GM18870 (cell line): ENCODE data around the gene TLE4.
A peak's percentile ranks its signal among the peaks of the same experiment; 100 is the strongest.

Experiments used
- ATAC-seq: cut with Tn5 transposase; IDR thresholded peaks from one replicate; pipeline ENCODE4 v1.9.1; 2021; ENCODE audit warnings: moderate library complexity; ENCODE audit not compliant: unreplicated experiment

The TLE4 gene

DNA sequence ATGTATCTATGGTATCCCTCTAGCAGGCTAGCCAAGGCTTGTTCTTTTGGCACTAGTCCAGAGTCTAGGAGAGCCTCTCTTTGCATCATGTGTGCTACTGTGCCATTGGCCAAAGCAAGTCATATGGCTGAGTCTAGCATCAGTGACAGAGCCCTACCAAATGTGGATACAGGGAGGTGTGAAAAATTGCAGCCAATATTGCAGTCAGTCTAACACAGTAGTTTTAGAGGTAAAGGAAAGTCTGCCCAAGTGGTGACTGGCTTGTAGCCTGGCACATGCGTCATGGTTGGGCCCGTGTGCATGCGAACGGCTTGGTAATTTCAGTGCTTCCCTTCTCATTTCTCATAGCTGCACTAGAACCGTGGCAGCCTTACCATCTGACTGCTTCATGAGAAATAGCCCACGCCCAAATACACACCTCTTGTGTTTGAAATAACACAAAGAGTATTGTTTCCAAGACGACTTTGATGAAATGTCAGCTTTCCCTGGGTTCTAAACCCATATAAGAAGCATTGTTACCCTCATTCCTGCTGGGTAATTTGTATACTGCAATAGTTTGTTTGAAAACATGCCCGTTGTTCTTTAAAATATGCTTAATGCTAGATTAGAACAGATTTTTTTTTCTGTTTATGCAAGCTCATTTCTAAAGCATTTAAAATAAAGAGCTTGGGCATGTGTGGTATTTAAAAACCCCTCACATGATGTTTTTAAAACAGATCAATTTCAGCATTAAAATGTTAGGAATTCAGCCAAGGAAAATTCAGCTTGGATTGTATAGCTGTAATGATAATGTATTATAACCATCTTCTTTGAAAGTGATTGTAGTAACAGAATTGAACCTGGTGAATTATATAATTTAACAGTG is 113.2 kb downstream of the TLE4 start:
- no peak for ATAC-seq

DNA sequence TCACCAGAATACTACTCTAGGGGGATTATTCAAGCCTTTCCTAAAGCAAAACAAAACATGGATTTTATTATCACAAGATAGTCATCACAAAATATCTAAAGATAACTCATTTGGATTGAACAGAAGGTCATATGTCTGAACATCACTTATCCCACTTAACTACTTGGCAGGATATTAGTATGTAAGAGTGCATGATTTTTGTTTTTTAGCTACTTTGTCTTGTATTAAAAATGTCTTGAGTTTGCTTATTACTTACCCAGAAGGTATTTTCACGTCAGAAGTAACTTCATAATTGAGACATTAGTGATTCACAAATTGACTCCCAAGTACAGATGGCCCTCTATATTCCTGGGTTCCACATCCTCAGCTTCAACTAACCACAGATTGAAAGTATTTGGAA is 113.8 kb downstream of the TLE4 start:
- ATAC-seq, result no peak

DNA sequence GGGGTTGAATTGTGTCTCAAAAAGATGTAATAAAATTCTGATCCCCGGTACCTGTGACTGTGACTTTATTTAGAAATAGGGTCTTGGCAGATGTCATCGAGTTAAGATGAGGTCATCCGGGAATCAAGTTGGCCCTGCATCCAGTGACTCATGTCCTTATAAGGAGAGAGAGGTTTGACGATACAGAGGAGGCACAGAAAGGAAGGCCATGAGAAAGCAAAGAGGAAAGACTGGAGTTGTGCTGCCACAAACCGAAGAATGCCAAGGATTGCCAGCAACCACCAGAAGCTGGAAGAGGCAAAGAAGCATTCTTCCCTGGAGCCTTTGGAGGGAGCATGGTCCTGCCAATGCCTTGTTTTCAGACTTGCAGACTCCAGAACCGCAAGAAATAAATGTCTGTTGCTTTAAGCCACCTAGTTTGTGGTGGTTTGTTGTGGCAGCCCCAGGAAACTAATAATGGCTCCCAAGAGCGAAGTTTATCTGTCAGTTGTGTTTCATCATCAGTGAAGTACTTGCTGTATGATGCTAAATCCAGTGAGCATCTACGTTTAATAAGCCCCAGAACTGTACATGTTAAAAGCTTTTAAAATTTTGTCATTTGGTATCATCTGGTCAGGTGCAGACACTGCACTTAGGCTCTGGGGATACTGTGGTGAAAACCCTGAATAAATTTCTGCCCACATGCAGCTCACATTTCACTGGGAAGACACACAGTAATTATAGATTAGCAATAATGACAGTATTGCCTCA is 114.8 kb downstream of the TLE4 start:
- no peak for ATAC-seq

DNA sequence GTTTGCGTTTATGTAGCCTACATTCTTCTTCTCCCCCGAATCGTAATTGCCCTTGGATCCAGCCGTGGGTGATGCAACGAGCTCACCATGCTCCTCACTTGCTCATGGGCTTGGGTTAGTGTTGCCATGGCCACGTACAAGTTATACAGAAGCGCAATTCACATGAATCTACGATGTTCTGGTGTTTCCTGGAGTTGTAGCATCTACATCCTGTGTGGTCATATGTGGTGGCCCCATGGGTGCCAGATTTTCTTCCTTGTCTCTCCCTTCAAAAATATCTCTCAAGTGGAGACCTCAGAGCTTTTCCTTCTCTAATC is 115.3 kb downstream of the TLE4 start:
- ATAC-seq, result no peak

DNA sequence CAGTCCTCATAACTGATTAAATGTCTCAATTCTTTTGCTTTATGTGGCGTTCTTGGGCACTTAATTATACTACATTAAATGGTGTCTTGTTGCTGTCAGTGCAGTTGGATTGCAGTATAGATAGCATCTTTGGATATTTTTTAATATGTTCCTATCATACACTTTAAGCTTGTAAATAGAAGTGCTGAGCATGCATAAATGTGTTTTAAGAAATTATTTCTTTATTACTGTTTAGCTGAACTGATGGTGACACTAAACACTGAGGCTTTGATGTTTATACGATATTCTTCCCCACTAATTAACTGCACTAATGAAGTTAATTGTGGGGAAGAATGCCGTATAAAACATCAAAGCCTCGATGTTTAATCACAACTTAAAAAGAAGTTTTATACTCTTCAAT is 116.6 kb downstream of the TLE4 start:
- ATAC-seq, result no peak

DNA sequence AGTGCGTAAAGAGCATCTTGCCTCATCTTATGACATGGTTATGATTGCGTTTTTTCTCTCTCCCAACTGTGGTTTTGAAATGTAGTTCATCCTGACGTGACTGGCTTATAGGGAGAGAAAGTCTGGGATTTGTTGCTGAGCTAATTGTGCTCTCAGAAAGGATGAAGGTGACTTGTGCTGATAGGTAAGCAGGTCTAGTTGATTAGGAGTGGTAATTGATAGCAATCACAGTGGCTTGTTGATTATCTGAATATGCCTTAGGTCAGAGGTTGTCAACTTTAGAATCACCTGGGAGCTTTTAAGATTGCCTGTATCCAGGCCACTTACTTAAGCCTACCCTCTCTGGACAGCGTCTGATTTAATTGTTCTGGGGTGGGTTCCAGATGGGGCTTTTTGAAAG is 117.8 kb downstream of the TLE4 start:
- no peak for ATAC-seq

DNA sequence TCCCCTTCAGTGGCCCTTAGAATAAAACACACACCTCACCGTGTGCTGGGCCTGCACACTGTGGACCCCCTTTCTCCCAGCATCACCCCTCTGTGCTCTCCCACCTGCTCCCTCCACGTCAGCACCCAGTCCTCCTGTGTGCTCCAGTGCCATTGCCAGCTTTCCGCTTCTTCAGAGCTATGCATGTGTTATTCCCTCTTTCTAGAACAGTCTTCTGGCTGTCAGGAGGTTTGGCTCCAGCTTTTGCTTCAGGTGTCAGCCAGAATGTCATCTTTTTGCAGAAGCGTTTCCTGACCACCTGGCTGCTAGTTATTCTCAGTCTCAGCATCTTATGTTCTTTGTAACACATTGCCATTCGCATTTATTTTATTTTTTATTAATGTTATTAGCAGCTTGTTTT is 119.7 kb downstream of the TLE4 start:
- ATAC-seq, result no peak

DNA sequence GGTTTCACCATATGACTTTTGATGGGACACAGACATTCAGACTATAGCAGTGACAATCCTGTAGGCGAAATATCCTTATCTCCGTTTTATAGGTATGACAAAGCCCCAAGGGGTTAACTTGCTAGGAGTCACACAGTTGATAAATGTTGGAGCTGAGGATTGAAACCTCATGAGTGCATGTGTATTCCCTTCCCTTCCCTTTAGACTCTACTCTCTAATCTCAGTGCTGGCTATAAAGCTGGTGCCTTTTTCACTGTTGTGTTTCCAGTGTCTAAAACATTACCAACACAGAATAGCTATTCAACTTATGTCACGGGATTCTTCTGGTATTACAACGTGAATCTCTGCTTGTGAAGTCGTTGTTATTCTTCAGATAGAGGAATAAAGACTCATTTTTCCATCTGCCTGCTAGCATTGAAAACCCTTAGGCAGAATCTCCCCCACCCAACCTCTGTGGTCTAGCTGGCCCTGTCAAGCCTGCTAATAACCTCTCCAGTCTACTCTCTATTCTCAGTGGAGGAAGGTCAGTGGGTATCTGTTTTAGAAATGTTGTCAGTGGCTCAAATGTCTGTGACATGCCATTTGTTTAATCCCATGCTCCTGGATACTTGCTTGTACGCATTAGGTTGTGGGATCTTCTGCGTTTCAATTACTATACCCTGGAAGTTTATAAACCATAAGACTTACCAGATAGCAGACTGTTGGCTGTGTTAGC is 121.2 kb downstream of the TLE4 start:
- no peak for ATAC-seq

DNA sequence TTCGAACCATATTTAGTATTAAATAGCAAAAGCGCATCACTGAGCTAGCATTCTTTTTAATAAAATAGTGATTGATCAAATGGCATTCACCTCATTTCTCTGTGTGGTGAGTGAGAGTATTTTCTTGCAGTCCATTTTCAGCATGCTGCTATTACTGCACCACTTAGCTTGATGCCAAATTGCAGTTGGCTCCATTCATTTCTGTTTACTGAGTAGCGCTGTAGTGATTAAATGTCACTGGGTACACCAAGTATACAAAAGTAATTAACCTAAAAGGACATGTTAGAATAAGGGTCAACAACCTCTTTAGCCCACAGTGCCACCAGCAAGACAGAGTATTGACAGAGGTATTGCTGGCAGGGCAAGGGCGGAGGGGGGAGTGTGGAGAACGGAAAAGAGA is 122.0 kb downstream of the TLE4 start:
- no peak for ATAC-seq

DNA sequence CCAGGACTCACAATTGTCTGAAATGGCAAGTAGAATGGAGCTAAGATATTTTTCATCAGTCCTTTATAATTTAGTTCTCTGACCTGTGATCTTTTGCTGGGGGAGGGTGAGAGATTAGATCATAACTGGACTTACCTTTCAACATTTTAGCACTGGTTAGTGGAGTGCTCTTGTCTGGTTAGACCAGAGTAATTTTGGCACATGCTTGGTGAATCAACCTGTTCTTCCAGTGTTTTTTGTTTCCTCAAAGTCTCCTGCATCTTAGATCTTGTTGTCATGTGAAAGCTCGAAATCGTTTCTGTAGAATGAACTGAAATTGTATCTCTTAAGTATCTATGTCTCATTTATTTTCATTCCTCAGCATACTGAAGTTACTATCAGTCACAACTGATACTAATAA is 122.4 kb downstream of the TLE4 start:
- no peak for ATAC-seq

DNA sequence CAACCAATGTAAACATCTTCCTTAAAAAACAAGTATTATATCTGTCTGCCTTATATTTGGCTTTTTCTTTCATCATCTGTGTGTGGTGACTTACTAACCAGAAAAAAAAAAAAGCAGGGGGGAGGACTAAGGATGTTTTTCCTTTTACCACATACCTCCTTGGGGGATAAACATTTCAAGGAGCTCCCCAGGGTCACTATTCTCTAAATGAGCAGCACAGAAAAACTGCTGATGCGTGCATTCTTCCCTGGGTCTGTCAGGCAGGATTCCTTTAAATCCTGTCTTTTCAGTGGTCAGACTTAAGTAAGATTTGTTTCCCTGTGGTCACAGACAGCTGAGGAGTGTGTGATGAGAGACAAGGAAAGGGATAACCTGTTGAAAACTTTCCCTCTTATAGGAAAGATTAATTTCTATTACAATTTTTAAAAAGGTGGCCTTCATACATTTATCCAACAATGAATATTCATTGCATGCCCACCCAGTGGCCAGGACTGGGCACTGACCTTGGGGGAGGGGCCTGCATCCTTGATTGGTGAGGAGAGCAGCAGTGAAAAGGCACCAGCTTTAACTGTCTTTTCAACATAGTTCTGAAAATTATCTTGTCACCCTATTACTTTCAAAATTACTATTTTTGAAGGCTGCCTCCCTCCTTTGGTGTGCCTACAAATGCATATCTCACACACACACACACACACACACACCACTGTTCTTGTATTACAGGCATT is 123.1 kb downstream of the TLE4 start:
- no peak for ATAC-seq

DNA sequence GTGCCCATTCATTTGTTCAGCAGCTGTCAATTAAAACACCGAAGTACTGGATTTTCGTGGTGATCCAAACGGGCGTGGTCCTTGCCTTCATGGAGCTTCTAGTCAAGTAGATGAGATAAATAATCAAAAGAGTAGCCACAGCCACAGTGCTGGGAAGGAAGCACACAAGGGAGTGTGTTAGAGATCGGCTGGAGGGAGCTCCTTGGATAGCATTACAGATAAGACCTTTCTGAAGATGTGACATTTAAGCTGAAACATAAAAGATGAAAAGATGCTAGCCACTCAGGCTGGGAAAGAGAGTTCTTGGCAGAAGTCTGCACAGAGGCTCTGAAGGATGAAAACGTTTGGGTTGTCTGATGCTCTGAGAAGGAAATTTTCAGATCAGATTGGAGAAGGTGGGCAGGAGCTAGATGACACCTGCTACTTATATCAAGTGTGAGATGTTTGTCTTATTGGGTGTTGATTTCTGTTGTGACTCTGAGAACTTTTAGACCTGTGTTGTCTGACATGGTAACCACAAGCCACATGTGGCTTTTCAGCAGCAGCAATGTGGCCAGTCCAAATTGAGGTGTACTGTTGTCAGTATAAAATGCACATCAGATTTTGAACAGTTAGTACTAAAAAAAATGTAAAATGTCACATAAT is 123.9 kb downstream of the TLE4 start:
- ATAC-seq, result peak; percentile 49

DNA sequence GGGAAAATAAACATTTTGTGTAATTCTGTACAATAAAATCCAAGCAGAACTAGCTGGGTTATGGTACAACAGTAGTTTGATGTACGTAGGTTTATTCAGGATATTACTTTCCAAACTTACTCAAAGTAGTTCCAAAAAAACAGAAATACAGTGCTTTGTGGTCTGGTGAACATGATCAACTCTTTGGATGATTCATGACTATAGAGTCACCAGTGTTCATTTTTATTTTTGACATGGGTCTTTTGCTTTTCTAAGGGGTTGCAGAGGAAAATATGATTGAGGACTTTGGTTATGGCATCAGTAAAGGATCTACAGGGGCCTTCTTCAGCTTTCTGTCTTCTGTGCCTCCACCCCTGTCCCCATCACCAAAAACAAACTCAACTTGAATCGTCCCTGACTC is 127.2 kb downstream of the TLE4 start:
- ATAC-seq, result no peak

DNA sequence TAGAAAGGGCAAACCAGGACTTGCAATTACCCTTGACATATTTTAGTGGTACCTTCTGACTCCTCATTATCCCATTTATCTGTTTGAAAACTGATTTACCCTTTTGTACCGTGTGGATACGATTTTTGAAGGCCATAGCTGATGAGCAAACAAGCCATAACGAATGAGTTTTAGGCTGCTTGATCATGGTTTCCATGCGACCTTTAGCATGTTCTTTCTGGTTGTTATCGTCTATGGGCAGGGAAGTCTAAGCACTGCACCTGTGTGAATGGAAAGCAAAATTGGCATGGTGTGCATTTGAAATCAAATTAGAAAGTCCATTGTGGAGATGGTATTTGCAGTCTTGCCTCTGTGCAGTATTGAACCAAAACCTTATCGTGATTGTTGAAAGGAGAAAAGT is 127.7 kb downstream of the TLE4 start:
- no peak for ATAC-seq

DNA sequence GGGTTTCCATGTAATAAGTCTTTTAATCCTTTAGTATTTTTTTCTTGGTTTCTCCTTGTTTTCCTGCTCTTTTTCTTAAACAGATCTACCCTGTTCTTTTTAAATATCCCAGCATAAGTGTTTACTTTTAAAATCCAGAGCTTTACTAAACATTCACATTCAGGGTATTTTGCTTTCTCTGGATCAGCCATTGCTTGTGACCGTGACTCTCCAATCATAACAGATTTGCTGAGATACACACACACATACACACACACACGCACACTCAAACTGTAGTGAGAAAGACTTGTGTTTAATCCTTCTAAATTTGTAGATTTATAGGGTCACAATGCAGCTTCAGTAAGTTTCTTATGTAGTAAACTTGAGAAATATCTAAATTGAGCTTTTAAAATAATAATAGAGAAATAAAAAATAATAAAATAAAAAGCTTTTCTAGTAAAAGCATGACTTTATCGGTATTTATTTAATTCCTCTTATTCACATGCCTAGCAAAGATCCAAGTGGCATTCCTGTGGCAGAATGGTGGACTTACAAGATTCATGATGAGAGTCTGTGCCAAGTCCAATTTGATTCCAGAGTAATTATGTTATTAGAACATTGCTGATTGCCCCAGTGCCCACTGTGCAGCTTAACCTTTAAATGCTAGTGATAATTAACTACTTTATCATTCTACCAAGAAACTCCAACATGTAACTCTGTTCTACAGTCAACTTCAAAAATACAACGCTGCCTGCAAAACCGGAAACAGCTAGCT is 129.0 kb downstream of the TLE4 start:
- no peak for ATAC-seq

DNA sequence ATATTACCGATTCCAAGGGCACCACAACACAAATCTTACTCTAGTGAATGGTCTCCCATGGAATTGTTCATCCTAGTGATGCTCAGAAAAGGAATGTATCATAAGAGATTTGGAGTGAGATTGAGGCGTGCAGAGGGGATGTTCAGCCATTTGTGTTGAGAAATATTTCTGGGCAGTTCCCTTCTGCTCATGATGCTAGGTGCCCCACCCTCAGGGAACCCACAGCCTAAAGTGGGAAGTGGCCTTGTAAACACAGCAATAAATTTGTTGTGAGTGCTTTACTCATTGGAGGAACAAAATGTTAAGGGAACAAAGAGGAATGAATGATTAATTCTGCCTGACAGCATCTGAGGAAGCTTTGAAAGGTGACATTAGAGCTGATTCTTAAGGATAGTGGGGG is 129.9 kb downstream of the TLE4 start:
- ATAC-seq, result no peak

DNA sequence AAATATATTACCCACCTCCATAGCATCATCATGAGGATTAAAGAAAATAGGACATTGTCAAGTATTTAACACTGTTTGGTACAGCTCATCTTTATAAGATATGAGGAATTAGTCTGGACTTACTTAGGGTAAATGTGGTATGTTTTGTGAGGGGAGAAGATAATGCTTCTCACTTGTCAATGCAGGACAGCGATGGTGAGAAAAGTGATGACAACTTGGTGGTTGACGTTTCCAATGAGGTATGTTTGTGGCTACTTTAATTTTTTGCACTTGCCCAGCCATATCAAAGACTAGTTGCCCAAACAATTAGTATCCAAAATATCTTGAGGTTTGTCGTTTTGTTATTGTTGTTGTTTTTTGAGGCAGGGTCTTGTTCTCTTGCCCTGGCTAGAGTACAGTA is 133.9 kb downstream of the TLE4 start:
- ATAC-seq, result no peak

DNA sequence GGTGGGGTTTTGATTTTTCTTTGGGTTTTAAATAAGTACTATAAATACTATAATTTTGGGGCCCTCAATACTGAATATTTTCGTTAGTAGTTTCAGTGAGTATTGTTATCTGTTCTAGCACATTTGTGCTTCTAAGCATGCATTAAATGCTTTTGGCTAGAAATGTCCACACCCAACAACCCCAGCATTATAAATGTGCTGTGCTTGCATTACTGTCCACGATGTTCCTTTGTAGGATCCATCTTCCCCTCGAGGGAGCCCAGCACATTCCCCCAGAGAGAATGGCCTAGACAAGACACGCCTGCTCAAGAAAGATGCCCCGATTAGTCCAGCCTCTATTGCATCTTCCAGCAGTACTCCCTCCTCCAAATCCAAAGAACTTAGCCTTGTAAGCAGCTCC is 134.7 kb downstream of the TLE4 start:
- no peak for ATAC-seq

DNA sequence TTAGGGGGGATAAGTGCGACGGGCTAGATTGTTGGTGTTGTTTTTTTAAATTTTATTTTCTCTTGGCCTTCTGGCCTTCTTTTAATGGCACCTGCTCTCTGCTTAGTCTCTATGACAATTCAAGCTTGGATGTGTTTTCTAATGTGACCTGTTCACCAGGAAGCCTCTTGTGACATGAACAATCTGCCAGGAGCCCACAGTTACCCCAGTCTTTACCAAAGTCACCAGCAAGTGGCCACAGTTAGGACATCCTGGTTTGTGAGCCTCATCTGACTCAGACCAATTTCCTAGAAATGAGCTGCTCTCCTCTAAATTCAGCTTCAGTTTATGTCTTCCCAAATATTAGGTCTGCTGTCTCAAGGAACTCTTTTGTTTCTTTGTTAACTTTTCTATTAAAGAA is 135.8 kb downstream of the TLE4 start:
- ATAC-seq, result no peak

DNA sequence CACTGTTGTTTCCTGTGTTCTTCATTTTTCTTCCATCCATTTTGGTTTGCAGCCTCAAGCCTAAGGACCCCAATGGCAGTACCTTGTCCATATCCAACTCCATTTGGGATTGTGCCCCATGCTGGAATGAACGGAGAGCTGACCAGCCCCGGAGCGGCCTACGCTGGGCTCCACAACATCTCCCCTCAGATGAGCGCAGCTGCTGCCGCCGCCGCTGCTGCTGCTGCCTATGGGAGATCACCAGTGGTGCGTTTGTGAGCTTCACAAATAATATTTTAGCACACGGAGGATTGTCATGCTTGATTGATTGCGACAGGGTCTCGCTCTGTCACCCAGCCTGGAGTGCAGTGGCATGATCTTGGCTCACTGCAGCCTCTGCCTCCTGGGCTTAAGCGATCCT is 136.8 kb downstream of the TLE4 start:
- ATAC-seq, result no peak
